Coronary artery (tissue), 2 donors: ENCODE results near the gene TOR4A.

ENCODE experiments used
- DNase-seq: peaks from one replicate; pipeline ENCODE4 v3.0.0-alpha.2; 2017; ENCODE audit warnings: low spot score
- H3K27ac ChIP-seq, 2 donors: fragments of 200-600 bp; sonication (generic); one replicate each; pipeline ENCODE4 v1.5.1; 2016 to 2019
- H3K4me3 ChIP-seq: fragments of 200-600 bp; sonication (generic); 2 replicates; pipeline ENCODE4 v1.5.1; 2016; ENCODE audit warnings: mild to moderate bottlenecking, moderate library complexity
- TF ChIP-seq, protein P1 (sequence below): fragments of 200-600 bp; sonication (generic); IDR thresholded peaks from one replicate; pipeline ENCODE4 v1.5.1; 2019; ENCODE audit warnings: antibody characterized with exemption

Gene TOR4A

GRCh38 chr9:137252555-137253506 lies 24.7 kb upstream of the TOR4A start:
- H3K27ac ChIP-seq = no peak overlapping the region
- DNase-seq = no peak
- H3K4me3 ChIP-seq = no peak overlapping the region
- TF ChIP-seq, protein P1, sequence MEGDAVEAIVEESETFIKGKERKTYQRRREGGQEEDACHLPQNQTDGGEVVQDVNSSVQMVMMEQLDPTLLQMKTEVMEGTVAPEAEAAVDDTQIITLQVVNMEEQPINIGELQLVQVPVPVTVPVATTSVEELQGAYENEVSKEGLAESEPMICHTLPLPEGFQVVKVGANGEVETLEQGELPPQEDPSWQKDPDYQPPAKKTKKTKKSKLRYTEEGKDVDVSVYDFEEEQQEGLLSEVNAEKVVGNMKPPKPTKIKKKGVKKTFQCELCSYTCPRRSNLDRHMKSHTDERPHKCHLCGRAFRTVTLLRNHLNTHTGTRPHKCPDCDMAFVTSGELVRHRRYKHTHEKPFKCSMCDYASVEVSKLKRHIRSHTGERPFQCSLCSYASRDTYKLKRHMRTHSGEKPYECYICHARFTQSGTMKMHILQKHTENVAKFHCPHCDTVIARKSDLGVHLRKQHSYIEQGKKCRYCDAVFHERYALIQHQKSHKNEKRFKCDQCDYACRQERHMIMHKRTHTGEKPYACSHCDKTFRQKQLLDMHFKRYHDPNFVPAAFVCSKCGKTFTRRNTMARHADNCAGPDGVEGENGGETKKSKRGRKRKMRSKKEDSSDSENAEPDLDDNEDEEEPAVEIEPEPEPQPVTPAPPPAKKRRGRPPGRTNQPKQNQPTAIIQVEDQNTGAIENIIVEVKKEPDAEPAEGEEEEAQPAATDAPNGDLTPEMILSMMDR = no peak

DNA sequence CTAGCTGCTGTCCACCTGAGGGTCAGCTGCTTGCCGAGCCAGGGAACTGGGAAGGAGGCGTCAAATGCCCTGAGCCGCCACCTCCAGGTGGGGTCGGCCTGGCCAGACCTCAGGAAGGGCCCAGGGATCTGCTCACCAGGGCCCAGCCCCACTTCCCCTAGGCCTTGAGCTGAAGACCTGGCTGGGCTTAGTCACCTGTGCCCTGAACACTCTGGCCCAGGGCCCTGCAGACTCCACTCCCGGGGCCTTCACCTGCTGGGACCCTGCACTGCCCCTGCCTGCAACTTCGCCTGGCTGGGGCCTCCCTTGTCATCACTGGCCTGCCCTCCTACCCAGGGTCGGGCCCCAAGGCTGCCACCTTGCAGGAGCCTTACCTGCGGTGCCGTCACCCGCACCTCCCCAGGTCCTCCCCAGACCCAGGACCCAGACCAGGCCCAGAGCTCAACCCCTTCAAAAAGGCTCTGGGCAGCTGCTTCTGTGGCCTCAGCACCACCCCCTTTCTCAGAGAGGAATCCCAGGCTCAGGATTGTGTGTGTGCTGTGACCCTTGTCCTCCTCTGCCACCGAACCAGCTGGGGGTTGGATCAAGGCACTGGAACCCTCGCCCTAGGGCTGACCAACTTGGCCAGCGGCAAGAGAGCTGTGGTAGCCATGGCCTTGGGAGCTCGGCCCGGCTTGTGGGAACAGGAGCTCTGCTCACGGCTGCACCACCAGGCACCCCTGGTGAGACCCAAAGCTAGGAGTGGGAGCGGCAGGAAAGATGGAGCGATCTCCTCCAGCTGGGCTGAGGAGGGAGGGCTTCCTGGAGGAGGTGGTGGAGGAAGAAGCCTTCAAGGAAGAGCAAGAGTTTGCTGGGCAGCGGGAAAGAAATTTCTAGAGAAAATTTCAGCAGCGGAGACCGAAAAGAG lies 23.6 kb upstream of the TOR4A start:
- DNase-seq = no peak
- TF ChIP-seq, protein P1 = no peak
- peak overlapping the region in 1 of 2 donors; percentile 81 for H3K27ac ChIP-seq
- peak overlapping the region; percentile 93 for H3K4me3 ChIP-seq

DNA sequence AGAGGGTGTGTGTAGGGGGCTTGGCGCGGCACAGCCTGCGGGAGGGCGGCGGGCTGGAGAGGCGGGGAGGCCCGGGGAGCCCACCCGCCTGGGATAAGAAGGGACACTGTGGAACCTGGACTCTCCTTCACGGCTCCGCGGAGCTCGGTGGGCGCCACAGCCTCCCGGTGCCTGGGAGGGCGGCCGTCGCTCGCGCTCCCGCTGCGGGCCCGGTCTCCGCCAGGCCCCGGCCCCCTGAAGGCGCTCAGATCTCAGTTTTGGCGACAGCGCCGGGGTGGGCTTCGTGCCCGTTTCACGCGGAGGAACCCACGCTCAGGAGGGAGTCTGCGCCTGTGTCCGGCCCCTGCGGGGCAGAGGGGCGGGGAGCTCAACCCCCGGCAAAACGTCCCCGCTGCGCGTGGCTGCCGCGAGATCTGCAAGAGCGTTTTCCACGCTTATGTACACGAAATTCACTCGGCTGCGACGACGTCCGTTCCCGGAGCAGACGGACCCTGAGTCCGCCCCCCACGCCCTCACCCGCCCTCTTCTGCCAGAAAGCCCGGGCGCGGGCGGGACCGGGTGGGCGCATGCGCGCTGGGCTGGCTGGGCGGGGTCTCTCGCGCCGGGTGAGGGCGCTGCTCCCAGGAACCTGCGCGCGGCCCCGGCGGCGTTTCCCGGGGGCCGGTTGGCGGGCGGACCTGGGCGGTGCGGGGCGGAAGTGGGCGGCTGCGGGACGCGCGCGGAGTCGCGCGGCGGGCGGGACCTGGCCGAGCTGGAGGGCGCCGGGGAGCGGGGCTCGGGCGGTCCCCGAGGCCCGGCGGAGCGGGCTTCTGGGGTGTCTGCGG lies 22.7 kb upstream of the TOR4A start, which contains the start of gene NELFB:
TSS of gene NELFB (plus strand) at position 704 of the 824 bp plus-strand sequence.
- peak within 1 kb of the TSS; percentile 45 to 81 for H3K27ac ChIP-seq
- peak within 1 kb of the TSS; percentile 93 for H3K4me3 ChIP-seq
- TF ChIP-seq, protein P1 = no peak
- peak; percentile 91 for DNase-seq

GRCh38 chr9:137255448-137256114 lies 21.9 kb upstream of the TOR4A start:
- Histone ChIP-seq H3K4me3 (peak overlapping the region; percentile 93), H3K27ac (peak overlapping the region; percentile 45 to 81)
- TF ChIP-seq, protein P1 = no peak
- DNase-seq = no peak

DNA sequence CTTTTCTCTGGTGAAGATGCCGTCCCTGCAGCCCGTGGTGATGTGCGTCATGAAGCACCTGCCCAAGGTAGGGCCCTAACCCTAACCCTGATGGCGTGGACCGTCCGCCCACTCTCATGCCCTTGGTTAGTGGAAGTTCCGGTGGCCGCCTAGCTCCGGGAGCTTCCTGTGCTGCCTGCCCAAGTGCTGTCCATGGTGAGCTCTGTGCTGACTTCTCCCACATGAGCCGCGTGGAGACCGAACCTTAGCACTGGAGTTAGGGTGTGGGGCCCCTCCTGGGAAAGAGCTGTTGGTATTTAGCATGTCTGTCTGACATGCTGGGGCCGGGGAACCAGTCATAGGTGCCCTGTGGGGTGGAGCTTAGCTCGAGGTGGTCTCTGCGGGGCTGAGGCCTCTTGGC lies 21.2 kb upstream of the TOR4A start:
- Histone ChIP-seq H3K27ac (no peak overlapping the region), H3K4me3 (peak overlapping the region; percentile 93)
- TF ChIP-seq, protein P1 = no peak
- DNase-seq = no peak

DNA sequence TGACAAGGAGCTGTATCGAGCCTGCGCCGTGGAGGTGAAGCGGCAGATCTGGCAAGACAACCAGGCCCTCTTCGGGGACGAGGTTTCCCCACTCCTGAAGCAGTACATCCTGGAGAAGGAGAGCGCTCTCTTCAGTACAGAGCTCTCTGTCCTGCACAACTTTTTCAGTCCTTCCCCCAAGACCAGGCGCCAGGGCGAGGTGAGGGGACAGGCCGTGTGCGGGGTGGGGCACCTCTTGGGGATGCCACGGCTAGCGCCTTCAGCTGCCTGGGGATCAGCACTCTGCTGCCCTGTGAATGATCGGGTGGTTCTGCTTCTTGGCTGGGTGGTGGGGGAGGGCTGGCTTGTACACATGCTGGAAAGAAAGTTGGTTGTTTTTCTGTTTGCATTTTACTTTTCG lies 20.7 kb upstream of the TOR4A start:
- Histone ChIP-seq H3K27ac (no peak overlapping the region), H3K4me3 (peak overlapping the region; percentile 93)
- TF ChIP-seq, protein P1 = no peak
- no peak for DNase-seq
